SJSA1 (cell line): Measurements from ENCODE around the gene FALEC. TPM values are rescaled to one million over a fixed set of nuclear protein-coding genes. Genes with fewer than 3 reads are reported as not detected.
"Not testable (repeated sequence)": the region's sequence is repeated elsewhere in the genome, so short reads cannot be mapped to it uniquely, and the experiment has no call there.

Experiments
- DNase-seq, 2 experiments: peaks; one replicate each; pipeline ENCODE4 v3.0.0-alpha.2; 2015 to 2020; ENCODE audit warnings: low spot score in 2 of 2, low read depth in 1 of 2
- H3K27ac ChIP-seq: fragments of 250-450 bp; sonication (Bioruptor Pico); 2 replicates; pipeline ENCODE4 v1.5.1; 2020; ENCODE audit warnings: mild to moderate bottlenecking, moderate library complexity
- H3K27me3 ChIP-seq: fragments of 250-450 bp; sonication (Bioruptor Pico); replicated peaks from 2 replicates; pipeline ENCODE4 v1.5.1; 2020; ENCODE audit warnings: mild to moderate bottlenecking, moderate library complexity
- H3K36me3 ChIP-seq: fragments of 250-450 bp; sonication (Bioruptor Pico); 2 replicates; pipeline ENCODE4 v1.5.1; 2020; ENCODE audit warnings: mild to moderate bottlenecking
- H3K4me1 ChIP-seq: fragments of 250-450 bp; sonication (Bioruptor Pico); replicated peaks from 2 replicates; pipeline ENCODE4 v1.6.1; 2021; ENCODE audit warnings: mild to moderate bottlenecking
- H3K4me3 ChIP-seq: fragments of 250-450 bp; sonication (Bioruptor Pico); 2 replicates; pipeline ENCODE4 v1.5.1; 2020; ENCODE audit warnings: mild to moderate bottlenecking
- H3K9me3 ChIP-seq: fragments of 250-450 bp; sonication (Bioruptor Pico); replicated peaks from 2 replicates; pipeline ENCODE4 v1.5.1; 2020; ENCODE audit warnings: mild to moderate bottlenecking
- total RNA-seq: library from RNA; depleted of rRNA; stranded (reverse); fragments of >200 nt; shearing (Covaris generic); gene quantifications from 2 replicates; pipeline ENCODE4 v1.2.3, GENCODE V29; 2014

Gene FALEC
- total RNA-seq, 1 experiment from 2014 or later, result not detected

- peak overlapping the region; percentile 96 for H3K27ac ChIP-seq
- H3K36me3 ChIP-seq, result peaks cover 7% of the 10 kb centered on the region; the same call in 1 of the 2 replicates
- DNase-seq, result peak; percentile 89 to 94
- peak overlapping the region; percentile 40 for H3K4me3 ChIP-seq
- no peaks in the 10 kb centered on the region for H3K27me3 ChIP-seq
- H3K9me3 ChIP-seq, result no peaks in the 10 kb centered on the region
- peaks cover 42% of the 10 kb centered on the region for H3K4me1 ChIP-seq
Measured at GRCh38 chr1:150561974-150562445, 46.5 kb downstream of the FALEC start.

- H3K4me3 ChIP-seq, result peak overlapping the region; percentile 40
- DNase-seq, result no peak
Measured at GRCh38 chr1:150562446-150563339, 47.1 kb downstream of the FALEC start.

GRCh38 chr1:150563340-150564038 lies 47.9 kb downstream of the FALEC start:
- Histone ChIP-seq H3K4me3 (no peak overlapping the region), H3K27me3 (no peaks in the 10 kb centered on the region), H3K4me1 (peaks cover 57% of the 10 kb centered on the region), H3K27ac (no peak overlapping the region), H3K9me3 (no peaks in the 10 kb centered on the region), H3K36me3 (peaks cover 7% of the 10 kb centered on the region; the same call in 1 of the 2 replicates)
- no peak for DNase-seq

More at GRCh38 chr1:150562446-150563339, 47.1 kb downstream of the FALEC start:
- Histone ChIP-seq H3K27me3 (no peaks in the 10 kb centered on the region), H3K9me3 (no peaks in the 10 kb centered on the region), H3K36me3 (peaks cover 7% of the 10 kb centered on the region; the same call in 1 of the 2 replicates), H3K27ac (peak overlapping the region; percentile 96), H3K4me1 (peaks cover 49% of the 10 kb centered on the region)

- Histone ChIP-seq H3K9me3 (no peaks in the 10 kb centered on the region), H3K27ac (no peak overlapping the region)
- no peak for DNase-seq
Measured at GRCh38 chr1:150564051-150564991, 48.8 kb downstream of the FALEC start.

GRCh38 chr1:150565240-150565991 lies 49.9 kb downstream of the FALEC start:
- not testable (repeated sequence) for H3K27ac ChIP-seq
- H3K4me1 ChIP-seq, result peaks cover 73% of the 10 kb centered on the region

More at GRCh38 chr1:150564051-150564991, 48.8 kb downstream of the FALEC start:
- H3K36me3 ChIP-seq, result peaks cover 8% of the 10 kb centered on the region
- peaks cover 65% of the 10 kb centered on the region for H3K4me1 ChIP-seq
- no peaks in the 10 kb centered on the region for H3K27me3 ChIP-seq
- H3K4me3 ChIP-seq, result no peak overlapping the region

GRCh38 chr1:150566589-150567340 lies 51.2 kb downstream of the FALEC start:
- peaks cover 32% of the 10 kb centered on the region for H3K36me3 ChIP-seq
- no peak for DNase-seq
- H3K9me3 ChIP-seq, result no peaks in the 10 kb centered on the region
- no peak overlapping the region for H3K27ac ChIP-seq
- no peak overlapping the region for H3K4me3 ChIP-seq
- H3K4me1 ChIP-seq, result peaks cover 74% of the 10 kb centered on the region
- no peaks in the 10 kb centered on the region for H3K27me3 ChIP-seq

More at GRCh38 chr1:150565240-150565991, 49.9 kb downstream of the FALEC start:
- H3K36me3 ChIP-seq, result peaks cover 19% of the 10 kb centered on the region
- not testable (repeated sequence) for DNase-seq, H3K4me3 ChIP-seq, H3K9me3 ChIP-seq, H3K27me3 ChIP-seq

- peaks cover 38% of the 10 kb centered on the region for H3K36me3 ChIP-seq
- DNase-seq, result no peak
- no peak overlapping the region; the same call in 1 of the 2 replicates for H3K27ac ChIP-seq
- H3K4me3 ChIP-seq, result no peak overlapping the region
- peaks cover 72% of the 10 kb centered on the region for H3K4me1 ChIP-seq
- no peaks in the 10 kb centered on the region for H3K27me3 ChIP-seq
- no peaks in the 10 kb centered on the region for H3K9me3 ChIP-seq
Measured at GRCh38 chr1:150567341-150567716, 51.8 kb downstream of the FALEC start.

- Histone ChIP-seq H3K9me3 (no peaks in the 10 kb centered on the region), H3K4me1 (peaks cover 71% of the 10 kb centered on the region), H3K27ac (peak overlapping the region; percentile 94), H3K36me3 (peaks cover 44% of the 10 kb centered on the region), H3K4me3 (no peak overlapping the region), H3K27me3 (no peaks in the 10 kb centered on the region)
- peak; percentile 93 for DNase-seq
Measured at GRCh38 chr1:150567717-150568593, 52.4 kb downstream of the FALEC start.

GRCh38 chr1:150568594-150568966 lies 53.0 kb downstream of the FALEC start:
- peaks cover 71% of the 10 kb centered on the region for H3K4me1 ChIP-seq
- H3K4me3 ChIP-seq, result no peak overlapping the region
- H3K36me3 ChIP-seq, result peaks cover 51% of the 10 kb centered on the region
- DNase-seq, result no peak
- no peaks in the 10 kb centered on the region for H3K9me3 ChIP-seq
- H3K27me3 ChIP-seq, result no peaks in the 10 kb centered on the region
- H3K27ac ChIP-seq, result peak overlapping the region; percentile 94

- no peak for DNase-seq
- Histone ChIP-seq H3K4me1 (peaks cover 83% of the 10 kb centered on the region), H3K4me3 (no peak overlapping the region), H3K27me3 (no peaks in the 10 kb centered on the region), H3K9me3 (no peaks in the 10 kb centered on the region), H3K36me3 (peaks cover 88% of the 10 kb centered on the region), H3K27ac (peak overlapping the region; percentile 4; the same call in 1 of the 2 replicates)
Measured at GRCh38 chr1:150572918-150573647, 57.5 kb downstream of the FALEC start.

GRCh38 chr1:150573648-150574071 lies 58.1 kb downstream of the FALEC start:
- H3K4me1 ChIP-seq, result peaks cover 78% of the 10 kb centered on the region
- H3K27ac ChIP-seq, result not testable (repeated sequence)

More at GRCh38 chr1:150573648-150574071, 58.1 kb downstream of the FALEC start:
- peaks cover 94% of the 10 kb centered on the region for H3K36me3 ChIP-seq
- H3K9me3 ChIP-seq, DNase-seq, H3K27me3 ChIP-seq, H3K4me3 ChIP-seq: not testable (repeated sequence)
